Embryonic facial prominence (tissue), 1 donor: ENCODE results near the gene NUDCD3.

Experiments
- DNase-seq: peaks from one replicate; pipeline ENCODE4 v3.0.0-alpha.2; 2016; ENCODE audit errors: extremely low spot score

The NUDCD3 gene

DNA sequence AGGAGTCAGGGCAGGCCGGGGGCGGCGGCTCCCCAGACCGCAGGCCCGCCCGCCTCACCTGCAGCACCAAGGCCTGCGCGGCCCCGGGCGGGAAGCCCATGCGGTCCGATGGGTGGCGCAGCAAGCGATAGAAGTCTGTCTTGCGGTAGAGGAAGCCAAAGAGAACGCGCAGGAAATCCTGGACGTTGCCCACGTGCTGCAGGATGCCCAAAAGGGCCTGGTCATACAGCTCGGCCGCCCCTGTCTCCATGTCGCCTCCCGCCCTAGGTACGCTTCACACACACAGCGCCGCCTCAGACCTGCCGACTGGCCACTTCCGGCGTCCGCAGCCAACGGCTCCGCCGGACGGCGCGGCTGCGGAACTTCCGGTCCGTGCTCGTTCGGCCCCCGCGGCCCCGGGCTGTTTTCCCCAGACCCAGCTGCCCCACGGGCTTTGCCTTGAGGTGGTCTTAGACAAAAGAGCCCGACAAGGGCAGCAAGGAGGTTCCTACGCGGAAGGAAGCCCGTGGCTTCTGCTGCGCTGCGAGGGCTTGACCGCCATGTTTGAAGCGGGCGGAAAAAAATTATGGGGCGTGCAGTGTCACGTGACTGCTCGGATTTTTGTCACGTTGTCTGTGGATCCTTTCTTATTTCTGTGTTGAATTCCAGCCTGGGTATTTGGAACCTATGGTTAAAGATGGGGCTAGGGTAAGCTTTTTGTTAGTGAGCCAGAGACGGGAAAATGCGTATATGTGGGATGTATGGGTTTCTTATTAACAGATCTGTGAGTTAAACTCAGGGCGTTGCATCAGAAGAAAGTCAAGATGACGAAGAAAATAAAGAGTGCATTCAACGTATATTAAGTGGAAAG, at the start of gene NUDCD3:
Gene NUDCD3 (minus strand): TSS at position 308 of the 850 bp plus-strand sequence. CDS start 58 bp downstream, at position 250.
- DNase-seq = peak; percentile 73

DNA sequence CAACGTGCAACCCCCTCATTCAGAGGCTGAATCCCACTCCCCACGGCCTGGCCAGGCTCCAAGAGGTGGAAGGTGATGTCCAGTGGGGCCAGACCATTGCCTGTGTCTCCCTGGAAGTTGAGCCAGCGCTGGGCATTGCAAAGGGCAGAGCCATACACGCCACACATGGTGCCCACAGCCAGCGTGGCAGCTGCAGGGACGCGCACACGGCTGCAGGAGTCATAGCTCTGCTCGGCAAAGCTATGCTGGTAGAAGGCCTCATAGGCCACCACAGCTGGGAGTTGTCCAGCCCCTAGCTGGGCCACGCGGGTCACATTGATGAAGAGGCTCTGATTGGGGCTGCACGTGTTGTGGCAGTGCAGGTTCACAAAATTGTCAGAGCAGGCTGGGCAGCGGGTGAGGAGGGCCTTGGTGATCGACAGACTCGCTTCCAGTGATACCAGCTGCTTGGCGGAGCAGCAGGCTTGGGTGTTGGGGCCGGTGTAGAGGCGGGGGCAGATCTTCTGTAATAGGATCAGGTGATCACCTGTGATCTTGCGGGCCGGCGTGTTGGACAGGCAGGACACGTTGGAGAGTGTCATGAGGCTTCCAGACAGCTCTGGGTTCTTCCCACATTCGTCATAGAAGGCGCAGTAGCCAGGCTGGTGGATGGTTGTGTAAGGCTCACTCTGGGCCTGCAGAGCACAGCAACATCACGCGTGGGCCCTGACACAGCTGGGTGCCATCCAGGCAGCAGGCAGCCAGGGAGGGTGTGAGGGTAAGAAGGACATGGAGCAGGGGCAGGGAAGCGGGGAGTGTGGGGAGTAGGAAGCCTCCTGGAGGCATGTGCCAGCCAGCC, 49.4 kb upstream of the NUDCD3 start:
- no peak for DNase-seq

DNA sequence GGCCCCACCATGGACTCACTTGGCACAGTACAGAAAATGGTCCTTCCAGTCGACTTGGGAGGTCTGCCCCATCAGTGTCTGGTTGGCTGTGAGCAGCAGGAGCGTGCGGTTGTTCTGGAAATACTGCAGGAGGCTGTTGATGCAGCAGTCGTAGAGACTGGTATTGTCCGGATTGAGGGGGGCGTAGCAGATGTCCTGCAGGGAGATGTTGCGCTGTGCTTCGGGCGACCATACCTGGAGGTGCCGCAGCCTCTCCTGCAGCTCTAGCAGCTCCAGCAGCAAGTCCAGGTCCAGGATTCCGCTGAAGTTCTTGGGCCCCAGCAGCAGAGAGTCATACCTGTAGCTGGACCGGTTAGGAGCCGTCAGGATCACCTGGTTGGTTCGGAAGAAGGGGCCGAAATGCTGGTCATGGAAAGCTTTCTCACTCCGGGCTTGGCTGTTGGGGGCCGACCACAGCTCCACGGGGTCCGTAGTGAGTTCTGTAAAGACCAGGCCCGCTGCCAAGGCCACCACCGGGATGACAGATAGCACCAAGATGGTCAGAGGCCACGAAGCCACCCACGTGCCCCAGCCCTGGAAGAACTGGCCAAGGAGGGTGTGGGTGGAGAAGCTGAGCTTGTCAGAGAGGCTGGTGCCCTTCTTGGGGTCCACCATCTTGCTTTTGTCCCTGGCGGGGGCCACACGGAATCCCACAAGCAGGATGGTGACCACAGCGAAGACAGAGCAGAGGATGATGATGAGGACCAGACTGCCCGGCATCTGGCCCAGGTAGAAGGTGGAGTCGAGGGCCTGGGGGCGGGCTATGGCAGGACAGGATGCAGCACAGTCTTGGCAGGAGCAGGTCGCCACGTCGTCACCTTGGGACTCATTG, 48.6 kb upstream of the NUDCD3 start:
- no peak for DNase-seq

DNA sequence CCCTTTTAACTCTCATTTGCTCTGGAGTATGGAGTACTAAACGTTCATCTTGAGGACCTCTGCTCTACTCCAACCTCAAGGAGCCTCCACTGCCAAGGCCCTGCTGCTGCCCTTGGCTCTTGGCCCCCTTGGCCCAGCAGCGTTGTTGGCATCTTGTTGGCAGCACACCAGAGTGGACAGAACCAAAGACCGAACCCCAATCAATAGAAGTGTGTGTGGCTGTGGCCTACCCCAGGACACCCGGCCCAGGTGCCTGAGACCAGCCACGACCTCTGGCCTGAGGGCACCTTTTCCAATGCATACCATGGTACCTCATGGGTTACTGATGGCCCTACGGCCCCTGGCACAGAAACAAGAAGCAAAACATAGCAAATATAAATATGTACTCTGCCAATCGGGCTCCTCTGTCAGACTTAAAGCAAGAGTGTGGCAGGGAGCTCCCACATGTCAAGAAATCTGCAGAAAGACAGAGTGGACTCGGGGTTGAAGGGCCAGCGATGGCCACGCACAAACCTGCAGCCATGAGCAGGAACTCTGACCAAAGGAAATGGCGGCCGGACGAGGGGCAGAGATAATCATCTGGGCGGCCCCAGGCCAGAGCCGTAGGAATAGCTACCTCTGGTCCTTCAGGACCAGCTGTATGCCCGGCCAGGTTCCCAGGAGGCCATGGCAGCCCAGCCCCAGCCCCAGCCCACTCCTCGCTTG, 47.8 kb upstream of the NUDCD3 start:
- no peak for DNase-seq

DNA sequence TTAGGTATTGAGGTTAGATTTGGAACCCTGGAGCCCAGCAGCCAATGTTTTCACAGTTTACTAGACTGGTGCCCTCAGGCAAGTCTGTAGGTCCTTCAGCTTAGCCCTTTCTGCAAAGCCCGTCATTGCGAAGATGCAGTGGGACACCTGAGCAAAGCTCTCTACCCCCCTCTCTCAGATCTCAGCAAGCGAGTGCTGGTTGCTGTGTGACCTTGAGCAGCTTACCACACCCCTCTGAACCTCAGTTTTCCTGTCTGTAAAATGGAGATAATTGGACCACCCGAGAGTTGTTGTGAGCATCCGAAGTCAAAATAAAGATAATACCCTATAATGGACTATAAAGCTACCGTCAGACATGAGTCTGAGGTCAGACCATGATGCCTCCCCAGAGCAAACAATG, 47.0 kb upstream of the NUDCD3 start:
- no peak for DNase-seq

DNA sequence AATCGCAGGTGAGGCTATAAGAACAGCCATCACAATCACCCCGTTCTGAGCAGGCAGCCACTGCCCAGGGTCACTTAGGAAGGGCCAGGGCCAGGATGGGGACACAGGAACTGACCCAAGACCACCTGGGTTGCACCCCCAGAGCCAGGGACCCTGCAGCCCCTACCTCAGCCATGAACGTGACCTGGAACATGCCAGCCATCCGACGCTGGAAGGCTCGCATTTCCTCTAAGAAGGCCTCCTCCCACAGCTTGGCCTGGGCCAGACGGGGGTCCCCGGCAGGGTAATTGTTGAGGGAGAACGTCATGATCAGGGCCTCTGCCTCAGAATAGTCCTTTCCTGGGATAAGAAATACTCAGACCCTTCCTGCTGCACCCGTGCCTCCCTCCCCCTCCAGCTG, 45.6 kb upstream of the NUDCD3 start:
- DNase-seq = no peak

DNA sequence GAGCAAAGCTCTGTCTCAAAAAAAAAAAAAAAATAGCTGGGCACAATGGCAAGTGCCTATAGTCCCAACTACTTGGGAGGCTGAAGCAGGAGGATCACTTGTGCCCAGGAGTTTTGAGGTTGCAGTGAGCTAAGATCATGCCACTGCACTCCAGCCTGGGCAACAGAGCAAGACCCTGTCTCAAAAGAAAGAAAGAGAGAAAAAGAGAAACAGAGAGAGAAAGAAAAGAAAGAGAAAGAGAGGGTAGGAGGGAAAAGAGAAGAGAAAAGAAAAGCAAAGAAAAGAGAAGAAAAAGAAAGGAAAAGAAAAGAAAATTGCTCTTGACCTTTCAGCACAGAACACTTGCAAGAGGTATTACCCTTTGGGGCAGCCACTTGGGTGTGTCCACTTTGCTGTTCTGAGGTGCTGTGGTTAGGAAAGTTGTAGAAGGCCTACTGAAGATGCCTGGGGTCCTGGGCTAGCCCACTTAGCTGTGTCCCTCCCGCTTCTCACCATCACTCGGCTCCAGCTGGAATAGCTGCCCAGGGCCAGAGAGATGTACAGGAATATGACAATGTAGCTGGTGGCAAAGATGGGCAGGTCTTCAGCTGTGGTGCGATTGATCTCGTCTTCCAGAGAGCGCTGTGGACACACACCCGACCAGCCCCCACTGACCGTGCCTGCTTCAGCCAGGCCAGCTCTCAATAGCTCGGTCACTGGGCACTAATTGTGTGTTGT, 45.0 kb upstream of the NUDCD3 start:
- no peak for DNase-seq

DNA sequence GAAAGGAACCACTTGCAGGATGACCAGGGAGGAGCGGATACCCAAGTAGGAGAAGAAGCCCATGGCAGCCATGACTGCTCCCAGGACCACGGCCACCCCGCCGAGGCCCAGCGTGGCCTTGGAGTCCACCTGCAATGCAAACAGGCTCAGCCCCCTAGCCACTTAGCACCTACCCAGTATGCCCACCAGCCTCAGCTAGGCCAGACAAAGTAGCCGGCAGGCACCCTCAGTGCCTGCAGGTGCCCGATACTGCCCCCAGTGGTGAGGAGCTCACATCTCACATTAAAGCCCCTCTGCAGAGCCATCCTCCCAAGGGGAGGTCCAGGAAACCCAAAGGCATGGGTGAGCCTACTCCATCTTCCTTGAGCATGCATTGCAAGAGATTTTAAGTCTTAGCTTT, 44.0 kb upstream of the NUDCD3 start:
- no peak for DNase-seq

DNA sequence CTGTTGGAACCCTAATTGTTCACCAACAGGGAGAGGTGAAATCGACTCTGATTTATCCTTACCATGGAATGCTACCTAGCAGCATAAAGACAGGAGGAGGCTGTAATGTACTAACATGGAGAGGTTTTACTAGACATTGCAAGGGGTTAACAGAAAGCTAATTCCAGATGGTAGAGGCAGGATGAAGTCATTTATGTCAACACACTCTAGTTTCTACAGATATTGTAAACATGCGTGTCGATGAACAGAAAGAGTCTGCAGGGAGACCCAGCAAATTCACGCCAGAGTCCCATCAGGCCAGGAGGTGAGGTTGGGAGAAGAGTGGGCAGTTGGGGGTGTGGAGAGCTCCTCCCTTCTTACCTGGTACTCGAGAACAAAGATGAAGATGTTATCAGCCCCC, 43.6 kb upstream of the NUDCD3 start:
- no peak for DNase-seq

DNA sequence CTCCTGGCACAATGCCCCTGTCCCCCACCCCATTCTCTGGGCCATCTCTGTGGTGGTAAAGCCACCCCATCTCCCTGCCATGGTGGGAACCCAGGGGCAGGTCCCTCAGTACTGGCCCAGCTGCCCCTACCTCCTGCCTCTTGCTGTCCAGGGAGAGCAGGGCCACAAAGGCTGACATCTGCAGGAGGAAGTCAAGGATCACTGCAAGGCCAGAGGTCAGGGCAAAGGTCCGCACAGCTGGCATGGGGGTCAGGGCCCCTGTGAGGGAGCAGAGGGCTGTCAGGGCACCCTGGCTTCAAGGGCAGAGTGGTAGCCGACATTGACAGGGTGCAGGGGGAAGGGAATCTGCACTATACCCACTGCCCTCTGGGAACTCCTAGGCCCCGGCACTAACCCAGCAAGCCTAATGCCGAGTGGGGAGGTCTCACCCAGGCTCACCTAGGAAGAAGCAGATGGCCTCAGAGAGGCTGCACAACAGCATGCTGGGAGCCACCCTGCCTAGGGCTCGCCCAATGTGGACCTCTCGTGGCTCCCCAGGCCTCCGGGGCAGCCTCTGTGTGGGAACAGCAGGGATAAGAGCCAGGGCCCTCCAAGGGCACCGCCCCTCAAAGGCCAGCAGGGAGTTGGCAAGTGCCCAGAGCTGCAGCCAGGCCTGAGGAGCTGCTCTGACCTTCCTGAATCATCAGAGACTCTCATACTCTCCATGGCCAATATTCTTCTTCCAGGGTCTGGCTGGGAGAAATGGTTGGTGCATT, 43.0 kb upstream of the NUDCD3 start:
- no peak for DNase-seq

DNA sequence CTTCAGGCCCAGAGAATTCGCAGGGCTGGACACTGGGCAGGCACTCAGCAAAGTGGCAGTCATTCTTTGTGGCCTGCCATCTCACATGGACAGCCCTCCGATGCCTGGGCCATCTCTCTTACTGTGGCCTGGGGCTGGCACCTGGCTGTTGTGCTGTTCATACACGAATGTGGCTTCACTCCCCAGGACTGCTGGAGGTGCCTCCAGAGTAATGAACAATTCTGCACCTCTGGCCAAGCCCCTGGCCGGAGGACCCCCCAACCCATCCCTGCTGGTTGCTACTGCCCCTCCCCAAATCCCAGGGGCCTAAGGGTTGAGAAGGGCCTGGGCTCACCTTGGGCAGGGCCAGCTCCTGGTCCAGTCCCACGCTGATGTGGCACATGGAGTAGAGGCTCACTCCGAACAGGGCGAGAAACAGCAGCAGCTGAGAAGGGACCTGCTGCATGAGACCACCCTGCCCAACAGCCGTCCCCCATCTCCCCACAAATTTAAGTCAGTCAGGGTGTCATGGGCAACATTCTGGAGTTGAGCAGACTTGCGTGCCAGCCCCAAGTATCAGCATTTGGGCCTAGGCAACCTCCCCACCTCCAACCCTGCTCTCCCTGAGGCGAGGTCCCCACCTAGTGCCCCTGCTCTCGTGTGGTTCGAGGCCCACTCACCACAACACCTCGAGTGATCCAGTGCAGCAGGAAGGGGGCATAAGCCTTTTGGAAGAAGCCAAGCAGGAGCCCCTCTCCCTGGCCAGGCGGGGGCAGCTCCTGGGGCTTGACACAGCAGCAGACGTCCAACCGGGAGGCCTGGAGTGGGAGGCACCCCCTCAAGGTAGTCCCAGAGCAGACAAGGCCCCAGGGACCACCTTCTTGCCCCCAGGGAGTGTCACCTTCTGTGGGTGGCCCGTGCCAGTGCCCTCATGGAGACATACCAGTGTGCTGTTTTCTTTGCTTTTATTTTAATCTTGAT, 41.2 kb upstream of the NUDCD3 start:
- no peak for DNase-seq

DNA sequence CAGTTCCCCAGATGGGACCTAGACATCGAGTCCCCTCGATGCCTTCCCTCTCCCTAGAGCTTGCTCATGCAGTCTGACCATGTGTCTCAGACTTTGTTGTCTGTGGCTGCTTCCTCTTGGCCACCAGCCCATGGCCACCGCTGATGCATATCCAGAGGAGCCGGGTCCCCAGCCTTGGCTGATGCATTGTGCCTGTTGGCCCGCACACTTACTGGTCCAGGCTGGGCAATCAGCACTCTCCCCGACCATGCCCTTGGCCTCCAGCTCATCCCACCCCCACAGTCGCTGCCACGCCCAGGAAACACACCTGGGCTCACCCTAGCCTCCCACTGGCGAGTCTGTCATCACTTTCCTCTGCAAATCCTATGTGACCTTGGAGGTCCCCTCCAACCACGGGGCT, 40.5 kb upstream of the NUDCD3 start:
- no peak for DNase-seq

DNA sequence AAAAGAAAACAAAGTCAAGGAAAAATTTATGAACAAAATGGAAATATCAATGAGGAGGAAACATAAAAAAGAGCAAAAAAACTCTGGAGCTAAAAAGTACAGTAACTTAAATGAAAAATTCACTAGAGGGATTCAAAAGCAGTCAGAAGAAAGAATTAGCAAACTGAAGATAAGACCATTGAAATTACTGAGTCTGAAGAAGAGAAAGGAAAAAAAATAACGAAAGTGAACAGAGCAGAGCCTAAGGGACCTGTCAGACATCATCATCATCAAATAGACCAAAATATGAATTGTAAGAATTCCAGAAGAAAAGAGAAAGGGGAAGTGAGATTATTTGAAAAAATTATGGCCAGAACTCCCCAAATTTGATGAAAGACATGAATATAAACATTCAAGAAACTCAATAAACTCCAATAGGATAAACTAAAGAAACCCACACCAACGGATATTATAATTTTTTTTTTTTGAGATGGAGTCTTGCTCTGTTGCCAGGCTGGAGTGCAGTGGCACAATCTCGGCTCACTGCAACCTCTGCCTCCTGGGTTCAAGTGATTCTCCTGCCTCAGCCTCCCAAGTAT, 34.4 kb upstream of the NUDCD3 start:
- no peak for DNase-seq

DNA sequence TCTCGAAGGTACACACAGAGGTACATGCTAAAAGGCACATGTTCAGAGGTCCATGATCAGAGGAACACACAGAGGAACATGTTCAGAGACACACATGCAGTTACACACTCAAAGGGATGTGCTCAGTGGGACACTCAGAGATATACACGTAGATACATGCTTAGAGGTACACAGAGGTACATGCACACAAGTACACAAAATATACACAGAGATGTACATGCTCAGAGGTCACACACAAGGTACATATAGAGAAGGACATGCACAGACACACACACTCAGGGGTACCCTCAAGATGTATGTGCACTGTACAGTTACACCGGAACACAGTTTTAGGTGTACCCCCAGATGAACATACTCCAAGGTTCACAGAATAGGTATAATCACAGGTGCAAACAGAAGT, 31.9 kb upstream of the NUDCD3 start:
- no peak for DNase-seq

DNA sequence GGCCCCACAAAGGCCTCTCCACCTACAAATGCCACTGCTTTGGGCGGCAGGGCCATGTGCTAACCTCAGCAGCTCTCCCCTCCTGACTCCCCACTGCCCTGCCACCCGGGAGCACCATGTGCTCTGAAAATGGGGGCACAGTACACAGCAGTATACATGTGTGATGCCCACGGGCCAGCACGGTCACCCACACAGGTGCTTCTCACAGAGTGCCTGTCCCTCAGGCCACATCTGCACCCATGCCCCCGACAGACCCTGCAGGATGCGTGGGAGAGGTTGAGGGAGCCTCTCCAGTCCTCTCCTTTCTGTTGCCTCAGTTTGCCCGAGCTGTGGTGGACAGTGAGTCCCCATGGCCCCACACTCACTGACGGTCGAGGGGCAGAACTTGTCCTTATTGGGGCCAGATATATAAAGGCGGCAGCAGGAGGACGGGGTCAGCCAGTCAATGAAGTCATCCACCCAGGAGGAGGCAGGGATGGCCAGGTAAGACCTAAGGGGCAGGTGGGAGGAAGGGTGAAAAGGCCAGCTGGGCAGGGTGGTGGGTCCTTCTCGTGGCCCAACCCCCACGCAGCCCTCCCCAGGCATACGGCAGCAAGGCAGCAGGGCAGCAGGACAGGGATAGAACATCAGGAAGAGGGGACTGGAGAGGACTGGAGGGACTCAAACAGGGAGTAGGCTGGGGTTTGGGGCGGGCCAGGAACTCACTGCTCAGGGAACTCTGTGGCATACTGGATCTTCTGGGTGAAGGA, 31.1 kb upstream of the NUDCD3 start:
- no peak for DNase-seq

DNA sequence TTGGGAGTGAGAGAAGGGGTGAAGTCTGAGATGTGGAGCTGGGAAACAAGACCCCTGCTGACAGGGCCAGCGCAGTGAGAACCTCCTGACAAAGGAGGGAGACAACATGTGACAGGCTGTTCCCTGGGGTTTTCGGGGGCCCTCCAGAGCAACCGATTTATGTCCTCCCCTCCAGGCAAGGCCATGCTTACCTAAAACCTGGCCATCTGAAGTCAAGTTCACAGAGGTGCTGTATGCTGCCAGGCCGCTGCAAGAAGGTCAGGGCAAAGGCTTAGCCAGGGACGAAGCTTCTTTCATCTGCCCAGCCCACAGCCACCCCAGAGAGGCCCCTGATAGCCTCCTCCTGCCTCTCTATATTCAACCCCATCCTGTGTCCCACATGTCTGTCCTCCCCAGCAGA, 30.1 kb upstream of the NUDCD3 start:
- DNase-seq = no peak

DNA sequence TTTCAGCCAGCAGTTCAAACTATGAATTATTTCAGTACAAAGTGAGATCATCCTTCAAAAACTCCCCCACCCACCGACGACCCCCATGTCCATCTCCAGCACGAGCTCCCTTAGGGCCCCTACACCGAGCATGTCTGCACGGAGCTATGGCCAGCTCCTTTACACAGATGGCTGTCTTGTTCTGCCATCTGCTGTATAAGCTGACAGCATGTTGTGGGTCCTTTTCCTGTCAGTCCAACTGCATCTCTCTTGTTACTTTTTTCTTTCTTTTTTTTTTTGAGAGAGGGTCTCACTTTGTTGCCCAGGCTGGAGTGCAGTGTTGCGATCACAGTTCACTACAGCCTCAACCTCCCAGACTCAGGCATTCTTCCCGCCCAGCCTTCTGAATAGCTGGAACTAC, 29.1 kb upstream of the NUDCD3 start:
- no peak for DNase-seq

DNA sequence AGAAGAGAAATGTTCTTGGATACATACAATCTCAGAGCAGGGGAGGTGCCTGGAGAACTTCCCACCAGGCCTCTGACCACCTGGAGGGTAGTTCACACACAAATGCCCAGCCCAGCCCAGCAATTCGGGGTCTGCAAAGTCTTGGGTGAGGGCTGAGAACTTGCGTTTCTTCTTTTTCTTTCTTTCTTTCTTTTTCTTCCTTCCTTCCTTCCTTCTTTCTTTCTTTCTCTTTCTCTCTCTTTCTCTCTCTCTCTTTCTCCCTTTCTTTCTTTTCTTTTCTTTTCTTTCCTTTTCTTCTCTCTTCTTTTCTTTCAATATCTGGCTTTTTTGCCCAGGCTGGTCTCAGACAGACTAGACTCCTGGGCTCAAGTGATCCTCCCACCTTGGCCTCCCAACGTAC, 28.3 kb upstream of the NUDCD3 start:
- DNase-seq = no peak
